HEK293 (cell line): ENCODE results near the gene LRP6.
A peak's percentile ranks its signal among the peaks of the same experiment; 100 is the strongest.

Source experiments
- CTCF ChIA-PET: fragments of 350-600 bp; formaldehyde crosslinking; extraction: SDS; loops from one replicate; lab custom pipeline; 2021; ENCODE audit warnings: antibody characterized with exemption; lab: Yijun Ruan, JAX
- POLR2A ChIA-PET: fragments of 300-600 bp; formaldehyde crosslinking; extraction: SDS; loops from one replicate; lab custom pipeline; 2020; ENCODE audit warnings: antibody characterized with exemption, inconsistent platforms; lab: Yijun Ruan, JAX
- H3K27ac ChIP-seq: fragments of 200-500 bp; sonication (Bioruptor generic); 2 replicates; pipeline ENCODE4 v1.5.1; 2014; ENCODE audit warnings: low read depth, low read length, control low read depth, inconsistent platforms; ENCODE audit errors: extremely low read depth
- H3K36me3 ChIP-seq, 2 experiments: fragments of 200-500 bp in 1 of 2; sonication (Bioruptor generic) in 1 of 2; 1 replicate in 1 of 2; 2 replicates in 1 of 2; pipeline ENCODE4 v1.5.1; 2014 to 2017; ENCODE audit warnings: inconsistent platforms in 2 of 2, low read length in 2 of 2; ENCODE audit not compliant: control insufficient read depth in 2 of 2, insufficient read depth in 1 of 2
- H3K4me1 ChIP-seq: fragments of 200-500 bp; sonication (Bioruptor generic); 2 replicates; pipeline ENCODE4 v1.5.1; 2014; ENCODE audit warnings: mild to moderate bottlenecking, low read length, inconsistent platforms; ENCODE audit not compliant: control insufficient read depth, insufficient read depth
- H3K4me3 ChIP-seq: 2 replicates; pipeline ENCODE4 v1.5.1; 2011; ENCODE audit warnings: low read depth, mild to moderate bottlenecking, control low read depth, low read length, moderate library complexity
- H3K9me3 ChIP-seq: fragments of 200-500 bp; sonication (Bioruptor generic); 2 replicates; pipeline ENCODE4 v1.5.1; 2014; ENCODE audit warnings: low read depth, low read length, inconsistent platforms; ENCODE audit not compliant: control insufficient read depth, insufficient read depth
- BCL11A ChIP-seq: fragments of 450-650 bp; formaldehyde crosslinking; IDR thresholded peaks from 2 replicates; pipeline ENCODE4 v1.5.1; 2016; ENCODE audit warnings: low read depth, missing biosample characterization, missing genetic modification characterization
- FEZF1 ChIP-seq: fragments of 450-650 bp; formaldehyde crosslinking; IDR thresholded peaks from 2 replicates; pipeline ENCODE4 v1.5.1; 2016; ENCODE audit warnings: missing biosample characterization, missing genetic modification characterization
- IKZF3 ChIP-seq: fragments of 450-650 bp; IDR thresholded peaks from 2 replicates; pipeline ENCODE4 v1.5.0; 2018; ENCODE audit warnings: missing biosample characterization, mild to moderate bottlenecking, missing genetic modification characterization, moderate library complexity
- SALL2 ChIP-seq: fragments of 450-650 bp; formaldehyde crosslinking; IDR thresholded peaks from 2 replicates; pipeline ENCODE4 v1.5.0; 2017; ENCODE audit warnings: missing biosample characterization, mild to moderate bottlenecking, missing genetic modification characterization, borderline replicate concordance
- TRIM28 ChIP-seq: IDR thresholded peaks from 2 replicates; pipeline ENCODE4 v1.6.1; 2011; ENCODE audit warnings: low read length, control low read depth, borderline replicate concordance
- ZBTB21 ChIP-seq: fragments of 450-650 bp; formaldehyde crosslinking; IDR thresholded peaks from 2 replicates; pipeline ENCODE4 v1.5.1; 2017; ENCODE audit warnings: missing biosample characterization, missing genetic modification characterization
- ZEB2 ChIP-seq: fragments of 450-650 bp; formaldehyde crosslinking; IDR thresholded peaks from 2 replicates; pipeline ENCODE4 v1.5.1; 2016; ENCODE audit warnings: missing biosample characterization, missing genetic modification characterization
- ZFP37 ChIP-seq: fragments of 450-650 bp; formaldehyde crosslinking; IDR thresholded peaks from 2 replicates; pipeline ENCODE4 v1.5.1; 2016; ENCODE audit warnings: missing biosample characterization, missing genetic modification characterization
- ZFP69B ChIP-seq: fragments of 450-650 bp; formaldehyde crosslinking; IDR thresholded peaks from 2 replicates; pipeline ENCODE4 v1.5.1; 2016; ENCODE audit warnings: missing biosample characterization, missing genetic modification characterization
- ZNF16 ChIP-seq: fragments of 450-650 bp; formaldehyde crosslinking; IDR thresholded peaks from 2 replicates; pipeline ENCODE4 v1.5.1; 2016; ENCODE audit warnings: low read depth, missing biosample characterization, missing genetic modification characterization
- ZNF292 ChIP-seq: fragments of 450-650 bp; formaldehyde crosslinking; IDR thresholded peaks from 2 replicates; pipeline ENCODE4 v1.5.1; 2016; ENCODE audit warnings: low read depth, missing biosample characterization, missing genetic modification characterization, borderline replicate concordance
- ZNF354C ChIP-seq: fragments of 450-650 bp; formaldehyde crosslinking; IDR thresholded peaks from 2 replicates; pipeline ENCODE4 v1.5.1; 2016; ENCODE audit warnings: missing biosample characterization, missing genetic modification characterization, low read depth, borderline replicate concordance
- ZNF473 ChIP-seq: fragments of 450-650 bp; formaldehyde crosslinking; IDR thresholded peaks from 2 replicates; pipeline ENCODE4 v1.5.1; 2017; ENCODE audit warnings: missing biosample characterization, missing genetic modification characterization
- ZNF555 ChIP-seq: fragments of 450-650 bp; formaldehyde crosslinking; conservative IDR thresholded peaks from 2 replicates; pipeline ENCODE4 v1.5.1; 2017; ENCODE audit warnings: missing biosample characterization, mild to moderate bottlenecking, missing genetic modification characterization, inconsistent platforms
- ZNF558 ChIP-seq: fragments of 450-650 bp; formaldehyde crosslinking; IDR thresholded peaks from 2 replicates; pipeline ENCODE4 v1.5.1; 2016; ENCODE audit warnings: missing biosample characterization, missing genetic modification characterization
- ZNF560 ChIP-seq: fragments of 450-650 bp; formaldehyde crosslinking; IDR thresholded peaks from 2 replicates; pipeline ENCODE4 v1.5.1; 2017; ENCODE audit warnings: missing biosample characterization, missing genetic modification characterization, borderline replicate concordance
- ZNF670 ChIP-seq: fragments of 450-650 bp; formaldehyde crosslinking; IDR thresholded peaks from 2 replicates; pipeline ENCODE4 v1.5.1; 2016; ENCODE audit warnings: missing biosample characterization, missing genetic modification characterization, low read depth
- ZNF776 ChIP-seq: fragments of 450-650 bp; formaldehyde crosslinking; IDR thresholded peaks from 2 replicates; pipeline ENCODE4 v1.5.0; 2017; ENCODE audit warnings: missing biosample characterization, missing genetic modification characterization, borderline replicate concordance
- ZNF843 ChIP-seq: fragments of 450-650 bp; formaldehyde crosslinking; IDR thresholded peaks from 2 replicates; pipeline ENCODE4 v1.5.1; 2016; ENCODE audit warnings: missing biosample characterization, missing genetic modification characterization
- TF ChIP-seq, protein P1 (sequence below): fragments of 450-650 bp; formaldehyde crosslinking; IDR thresholded peaks from 2 replicates; pipeline ENCODE4 v1.5.1; 2016; ENCODE audit warnings: missing biosample characterization, missing genetic modification characterization, low read depth
- TF ChIP-seq, protein P2 (sequence below): fragments of 450-650 bp; formaldehyde crosslinking; IDR thresholded peaks from 2 replicates; pipeline ENCODE4 v1.5.1; 2016; ENCODE audit warnings: missing biosample characterization, missing genetic modification characterization
- TF ChIP-seq, protein P3 (sequence below): fragments of 450-650 bp; formaldehyde crosslinking; IDR thresholded peaks from 2 replicates; pipeline ENCODE4 v1.5.1; 2017; ENCODE audit warnings: missing biosample characterization, missing genetic modification characterization
- TF ChIP-seq, protein P4 (sequence below): fragments of 450-650 bp; formaldehyde crosslinking; IDR thresholded peaks from 2 replicates; pipeline ENCODE4 v1.5.1; 2016; ENCODE audit warnings: missing biosample characterization, missing genetic modification characterization, borderline replicate concordance
- TF ChIP-seq, protein P5 (sequence below): fragments of 450-650 bp; formaldehyde crosslinking; IDR thresholded peaks from 2 replicates; pipeline ENCODE4; 2016; ENCODE audit warnings: missing biosample characterization, missing genetic modification characterization

The LRP6 gene

DNA sequence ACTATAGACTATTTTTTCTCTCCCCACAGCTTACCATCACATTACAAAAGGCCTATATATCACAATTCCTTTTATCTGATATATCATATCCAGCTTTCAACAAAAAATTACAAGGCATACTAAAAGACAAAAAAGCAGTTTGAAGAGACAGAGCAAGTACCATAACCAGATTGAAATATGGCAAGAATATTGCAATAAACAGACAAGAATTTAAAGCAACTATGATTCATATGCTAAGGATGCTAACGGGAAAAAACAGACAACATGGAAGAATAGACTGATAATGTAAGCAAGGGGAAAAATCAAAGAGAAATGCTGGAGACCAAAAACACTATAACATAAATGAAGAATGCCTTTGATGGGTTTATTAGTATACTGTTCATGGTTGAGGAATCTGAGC, 40.7 kb downstream of the LRP6 start (continued):
- TF ChIP-seq, protein P1, sequence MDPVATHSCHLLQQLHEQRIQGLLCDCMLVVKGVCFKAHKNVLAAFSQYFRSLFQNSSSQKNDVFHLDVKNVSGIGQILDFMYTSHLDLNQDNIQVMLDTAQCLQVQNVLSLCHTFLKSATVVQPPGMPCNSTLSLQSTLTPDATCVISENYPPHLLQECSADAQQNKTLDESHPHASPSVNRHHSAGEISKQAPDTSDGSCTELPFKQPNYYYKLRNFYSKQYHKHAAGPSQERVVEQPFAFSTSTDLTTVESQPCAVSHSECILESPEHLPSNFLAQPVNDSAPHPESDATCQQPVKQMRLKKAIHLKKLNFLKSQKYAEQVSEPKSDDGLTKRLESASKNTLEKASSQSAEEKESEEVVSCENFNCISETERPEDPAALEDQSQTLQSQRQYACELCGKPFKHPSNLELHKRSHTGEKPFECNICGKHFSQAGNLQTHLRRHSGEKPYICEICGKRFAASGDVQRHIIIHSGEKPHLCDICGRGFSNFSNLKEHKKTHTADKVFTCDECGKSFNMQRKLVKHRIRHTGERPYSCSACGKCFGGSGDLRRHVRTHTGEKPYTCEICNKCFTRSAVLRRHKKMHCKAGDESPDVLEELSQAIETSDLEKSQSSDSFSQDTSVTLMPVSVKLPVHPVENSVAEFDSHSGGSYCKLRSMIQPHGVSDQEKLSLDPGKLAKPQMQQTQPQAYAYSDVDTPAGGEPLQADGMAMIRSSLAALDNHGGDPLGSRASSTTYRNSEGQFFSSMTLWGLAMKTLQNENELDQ (tag by site-specific recombination), result no peak
- TF ChIP-seq ZNF292, result no peak
- TF ChIP-seq ZBTB21 (tag by site-specific recombination), result no peak
- TF ChIP-seq, protein P2, sequence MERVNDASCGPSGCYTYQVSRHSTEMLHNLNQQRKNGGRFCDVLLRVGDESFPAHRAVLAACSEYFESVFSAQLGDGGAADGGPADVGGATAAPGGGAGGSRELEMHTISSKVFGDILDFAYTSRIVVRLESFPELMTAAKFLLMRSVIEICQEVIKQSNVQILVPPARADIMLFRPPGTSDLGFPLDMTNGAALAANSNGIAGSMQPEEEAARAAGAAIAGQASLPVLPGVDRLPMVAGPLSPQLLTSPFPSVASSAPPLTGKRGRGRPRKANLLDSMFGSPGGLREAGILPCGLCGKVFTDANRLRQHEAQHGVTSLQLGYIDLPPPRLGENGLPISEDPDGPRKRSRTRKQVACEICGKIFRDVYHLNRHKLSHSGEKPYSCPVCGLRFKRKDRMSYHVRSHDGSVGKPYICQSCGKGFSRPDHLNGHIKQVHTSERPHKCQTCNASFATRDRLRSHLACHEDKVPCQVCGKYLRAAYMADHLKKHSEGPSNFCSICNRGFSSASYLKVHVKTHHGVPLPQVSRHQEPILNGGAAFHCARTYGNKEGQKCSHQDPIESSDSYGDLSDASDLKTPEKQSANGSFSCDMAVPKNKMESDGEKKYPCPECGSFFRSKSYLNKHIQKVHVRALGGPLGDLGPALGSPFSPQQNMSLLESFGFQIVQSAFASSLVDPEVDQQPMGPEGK (tag by site-specific recombination), result no peak
- TF ChIP-seq, protein P3, sequence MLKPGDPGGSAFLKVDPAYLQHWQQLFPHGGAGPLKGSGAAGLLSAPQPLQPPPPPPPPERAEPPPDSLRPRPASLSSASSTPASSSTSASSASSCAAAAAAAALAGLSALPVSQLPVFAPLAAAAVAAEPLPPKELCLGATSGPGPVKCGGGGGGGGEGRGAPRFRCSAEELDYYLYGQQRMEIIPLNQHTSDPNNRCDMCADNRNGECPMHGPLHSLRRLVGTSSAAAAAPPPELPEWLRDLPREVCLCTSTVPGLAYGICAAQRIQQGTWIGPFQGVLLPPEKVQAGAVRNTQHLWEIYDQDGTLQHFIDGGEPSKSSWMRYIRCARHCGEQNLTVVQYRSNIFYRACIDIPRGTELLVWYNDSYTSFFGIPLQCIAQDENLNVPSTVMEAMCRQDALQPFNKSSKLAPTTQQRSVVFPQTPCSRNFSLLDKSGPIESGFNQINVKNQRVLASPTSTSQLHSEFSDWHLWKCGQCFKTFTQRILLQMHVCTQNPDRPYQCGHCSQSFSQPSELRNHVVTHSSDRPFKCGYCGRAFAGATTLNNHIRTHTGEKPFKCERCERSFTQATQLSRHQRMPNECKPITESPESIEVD (tag by site-specific recombination), result no peak
- TF ChIP-seq ZNF16, result no peak
- TF ChIP-seq IKZF3, result no peak
- no peak for TF ChIP-seq ZNF555
- TF ChIP-seq ZEB2 (tag by site-specific recombination), result no peak
- no peak for TF ChIP-seq SALL2 (tag by site-specific recombination)
- no peak for TF ChIP-seq ZNF670 (tag by site-specific recombination)
- 0 out of 2 replicates have a peak, but pooled peaks have one; percentile 42 for TF ChIP-seq TRIM28
- TF ChIP-seq ZNF843 (tag by site-specific recombination), result no peak

DNA sequence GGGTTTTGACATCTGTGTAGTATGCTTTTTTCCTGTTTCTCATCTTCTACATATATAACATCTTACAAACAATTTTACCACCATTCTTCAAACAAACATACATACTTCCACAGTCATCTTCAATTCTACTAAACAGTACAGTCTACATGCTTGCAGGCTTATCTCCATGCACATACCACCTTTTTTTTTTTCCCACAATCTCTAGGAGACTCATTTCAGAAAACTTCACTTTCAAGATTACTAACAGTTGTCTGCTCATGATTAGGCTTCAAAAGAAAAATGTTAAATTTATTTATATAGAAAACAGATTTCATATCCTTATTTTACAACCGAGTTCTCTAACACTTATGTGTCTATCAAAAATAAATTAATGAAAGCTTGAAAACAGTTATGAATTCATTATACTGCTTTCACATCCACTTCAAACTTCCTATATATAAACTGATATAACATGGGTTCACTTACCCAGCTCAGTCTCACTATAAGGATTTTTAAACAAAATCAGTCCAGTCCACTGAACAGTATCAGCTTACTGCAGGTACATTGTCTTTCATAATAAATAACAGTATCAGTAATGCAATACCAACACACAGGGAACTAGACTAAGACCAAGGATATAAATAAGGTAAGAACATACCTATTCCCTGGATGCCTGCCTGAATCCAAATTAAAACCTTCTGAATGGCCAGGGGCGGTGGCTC, 42.5 kb downstream of the LRP6 start:
- Histone ChIP-seq H3K9me3 (no peaks in the 10 kb centered on the region; the same call in 1 of the 2 replicates), H3K4me1 (peaks cover 4% of the 10 kb centered on the region), H3K4me3 (no peak overlapping the region), H3K27ac (no peak overlapping the region), H3K36me3 (no peaks in the 10 kb centered on the region)
- ChIA-PET CTCF (no interaction called here), POLR2A (no interaction called here)
- TF ChIP-seq ZNF558 (tag by site-specific recombination) (no peak), ZNF473 (no peak), FEZF1 (tag by site-specific recombination) (no peak), ZFP69B (tag by site-specific recombination) (no peak), ZNF776 (tag by site-specific recombination) (no peak), ZNF560 (tag by site-specific recombination) (no peak), ZNF354C (no peak), ZFP37 (tag by site-specific recombination) (no peak), BCL11A (tag by site-specific recombination) (no peak)
- TF ChIP-seq, protein P4, sequence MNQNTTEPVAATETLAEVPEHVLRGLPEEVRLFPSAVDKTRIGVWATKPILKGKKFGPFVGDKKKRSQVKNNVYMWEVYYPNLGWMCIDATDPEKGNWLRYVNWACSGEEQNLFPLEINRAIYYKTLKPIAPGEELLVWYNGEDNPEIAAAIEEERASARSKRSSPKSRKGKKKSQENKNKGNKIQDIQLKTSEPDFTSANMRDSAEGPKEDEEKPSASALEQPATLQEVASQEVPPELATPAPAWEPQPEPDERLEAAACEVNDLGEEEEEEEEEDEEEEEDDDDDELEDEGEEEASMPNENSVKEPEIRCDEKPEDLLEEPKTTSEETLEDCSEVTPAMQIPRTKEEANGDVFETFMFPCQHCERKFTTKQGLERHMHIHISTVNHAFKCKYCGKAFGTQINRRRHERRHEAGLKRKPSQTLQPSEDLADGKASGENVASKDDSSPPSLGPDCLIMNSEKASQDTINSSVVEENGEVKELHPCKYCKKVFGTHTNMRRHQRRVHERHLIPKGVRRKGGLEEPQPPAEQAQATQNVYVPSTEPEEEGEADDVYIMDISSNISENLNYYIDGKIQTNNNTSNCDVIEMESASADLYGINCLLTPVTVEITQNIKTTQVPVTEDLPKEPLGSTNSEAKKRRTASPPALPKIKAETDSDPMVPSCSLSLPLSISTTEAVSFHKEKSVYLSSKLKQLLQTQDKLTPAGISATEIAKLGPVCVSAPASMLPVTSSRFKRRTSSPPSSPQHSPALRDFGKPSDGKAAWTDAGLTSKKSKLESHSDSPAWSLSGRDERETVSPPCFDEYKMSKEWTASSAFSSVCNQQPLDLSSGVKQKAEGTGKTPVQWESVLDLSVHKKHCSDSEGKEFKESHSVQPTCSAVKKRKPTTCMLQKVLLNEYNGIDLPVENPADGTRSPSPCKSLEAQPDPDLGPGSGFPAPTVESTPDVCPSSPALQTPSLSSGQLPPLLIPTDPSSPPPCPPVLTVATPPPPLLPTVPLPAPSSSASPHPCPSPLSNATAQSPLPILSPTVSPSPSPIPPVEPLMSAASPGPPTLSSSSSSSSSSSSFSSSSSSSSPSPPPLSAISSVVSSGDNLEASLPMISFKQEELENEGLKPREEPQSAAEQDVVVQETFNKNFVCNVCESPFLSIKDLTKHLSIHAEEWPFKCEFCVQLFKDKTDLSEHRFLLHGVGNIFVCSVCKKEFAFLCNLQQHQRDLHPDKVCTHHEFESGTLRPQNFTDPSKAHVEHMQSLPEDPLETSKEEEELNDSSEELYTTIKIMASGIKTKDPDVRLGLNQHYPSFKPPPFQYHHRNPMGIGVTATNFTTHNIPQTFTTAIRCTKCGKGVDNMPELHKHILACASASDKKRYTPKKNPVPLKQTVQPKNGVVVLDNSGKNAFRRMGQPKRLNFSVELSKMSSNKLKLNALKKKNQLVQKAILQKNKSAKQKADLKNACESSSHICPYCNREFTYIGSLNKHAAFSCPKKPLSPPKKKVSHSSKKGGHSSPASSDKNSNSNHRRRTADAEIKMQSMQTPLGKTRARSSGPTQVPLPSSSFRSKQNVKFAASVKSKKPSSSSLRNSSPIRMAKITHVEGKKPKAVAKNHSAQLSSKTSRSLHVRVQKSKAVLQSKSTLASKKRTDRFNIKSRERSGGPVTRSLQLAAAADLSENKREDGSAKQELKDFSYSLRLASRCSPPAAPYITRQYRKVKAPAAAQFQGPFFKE, result no peak
- TF ChIP-seq, protein P5, sequence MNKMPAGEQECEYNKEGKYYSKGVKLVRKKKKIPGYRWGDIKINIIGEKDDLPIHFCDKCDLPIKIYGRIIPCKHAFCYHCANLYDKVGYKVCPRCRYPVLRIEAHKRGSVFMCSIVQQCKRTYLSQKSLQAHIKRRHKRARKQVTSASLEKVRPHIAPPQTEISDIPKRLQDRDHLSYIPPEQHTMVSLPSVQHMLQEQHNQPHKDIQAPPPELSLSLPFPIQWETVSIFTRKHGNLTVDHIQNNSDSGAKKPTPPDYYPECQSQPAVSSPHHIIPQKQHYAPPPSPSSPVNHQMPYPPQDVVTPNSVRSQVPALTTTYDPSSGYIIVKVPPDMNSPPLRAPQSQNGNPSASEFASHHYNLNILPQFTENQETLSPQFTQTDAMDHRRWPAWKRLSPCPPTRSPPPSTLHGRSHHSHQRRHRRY (tag by site-specific recombination), result no peak
